Naive thymus-derived CD4-positive, alpha-beta T cell (primary cell): ENCODE results near the gene CD44. TPM values are rescaled to one million over a fixed set of nuclear protein-coding genes. Genes with fewer than 3 reads are reported as not detected.
A peak's percentile ranks its signal among the peaks of the same experiment; 100 is the strongest.

Experiments
- ATAC-seq: fragments of 150-1000 bp; cut with Tn5 transposase; 2 replicates; pipeline ENCODE4 v1.10.0; 2021; ENCODE audit warnings: mild to moderate bottlenecking, moderate library complexity
- CTCF ChIA-PET: fragments of 350-600 bp; sonication (Branson Sonifier 250); formaldehyde crosslinking; loops from one replicate; lab custom pipeline; 2021; ENCODE audit warnings: antibody characterized with exemption; lab: Charles Lee
- POLR2A ChIA-PET: fragments of 350-600 bp; sonication (Branson Sonifier 250); formaldehyde crosslinking; loops from one replicate; lab custom pipeline; 2021; ENCODE audit warnings: antibody characterized with exemption, inconsistent platforms; lab: Charles Lee
- DNase-seq, 9 donors: peaks; one replicate each; pipeline versions ENCODE4 v3.0.0 to v3.0.0-alpha.2; 2020 to 2022; ENCODE audit warnings: mixed read lengths in 1 of 9
- H3K27ac ChIP-seq: one replicate; pipeline ENCODE4 v1.7.0; 2013; ENCODE audit warnings: mild to moderate bottlenecking, low read depth, low read length, moderate library complexity
- H3K27me3 ChIP-seq, 2 donors: one replicate each; pipeline ENCODE4 v1.7.0; 2013; ENCODE audit warnings: low read length in 2 of 2, mild to moderate bottlenecking in 2 of 2, moderate library complexity in 2 of 2; ENCODE audit not compliant: control insufficient read depth in 2 of 2, insufficient read depth in 2 of 2
- H3K36me3 ChIP-seq, 3 experiments: 1 replicate in 2 of 3; 2 replicates in 1 of 3; pipeline ENCODE4 v1.7.0; 2013; ENCODE audit warnings: low read length in 3 of 3, mild to moderate bottlenecking in 3 of 3, moderate library complexity in 1 of 3; ENCODE audit not compliant: insufficient read depth in 3 of 3, control insufficient read depth in 2 of 3
- H3K4me1 ChIP-seq, 2 donors: one replicate each; pipeline ENCODE4 v1.7.0; 2013; ENCODE audit warnings: low read length in 2 of 2, mild to moderate bottlenecking in 2 of 2, moderate library complexity in 1 of 2; ENCODE audit not compliant: control insufficient read depth in 2 of 2, insufficient read depth in 2 of 2
- H3K4me3 ChIP-seq: 2 replicates; pipeline ENCODE4 v1.7.0; 2013; ENCODE audit warnings: mild to moderate bottlenecking, low read length
- H3K9me3 ChIP-seq, 3 experiments: 1 replicate in 2 of 3; 2 replicates in 1 of 3; pipeline ENCODE4 v1.7.0; 2013; ENCODE audit warnings: low read length in 3 of 3; ENCODE audit not compliant: control insufficient read depth in 2 of 3
- H3K27ac Mint-ChIP-seq, 9 donors: one replicate each; pipeline ENCODE4 v1.8.0; 2020 to 2022; ENCODE audit warnings: mixed read lengths in 9 of 9, mild to moderate bottlenecking in 8 of 9, moderate library complexity in 5 of 9, inconsistent platforms in 2 of 9
- H3K27me3 Mint-ChIP-seq, 5 donors: one replicate each; pipeline ENCODE4 v1.8.0; 2021 to 2022; ENCODE audit warnings: mixed read lengths in 5 of 5, mild to moderate bottlenecking in 1 of 5
- H3K36me3 Mint-ChIP-seq, 5 donors: one replicate each; pipeline ENCODE4 v1.8.0; 2020 to 2022; ENCODE audit warnings: mixed read lengths in 5 of 5, mild to moderate bottlenecking in 3 of 5, inconsistent platforms in 1 of 5
- H3K4me1 Mint-ChIP-seq, 7 donors: one replicate each; pipeline ENCODE4 v1.8.0; 2020 to 2022; ENCODE audit warnings: mixed read lengths in 7 of 7, mild to moderate bottlenecking in 3 of 7, inconsistent platforms in 1 of 7
- H3K4me3 Mint-ChIP-seq, 10 donors: one replicate each; pipeline ENCODE4 v1.8.0; 2020 to 2022; ENCODE audit warnings: mild to moderate bottlenecking in 10 of 10, mixed read lengths in 10 of 10, moderate library complexity in 6 of 10, inconsistent platforms in 2 of 10
- H3K9me3 Mint-ChIP-seq, 11 donors: one replicate each; pipeline ENCODE4 v1.8.0; 2020 to 2022; ENCODE audit warnings: mixed read lengths in 11 of 11, mild to moderate bottlenecking in 4 of 11, inconsistent platforms in 1 of 11, moderate library complexity in 1 of 11
- intact Hi-C, 2 donors: fragments of 100-400 bp; cut with micrococcal nuclease; formaldehyde crosslinking; loops; one replicate each; pipeline ENCODE4 v1.15.1; 2023
- polyA plus RNA-seq, 2 donors: library from polyadenylated mRNA; unstranded; fragments of 300-500 nt; fragmentation: Illumina TruSeq; gene quantifications; one replicate each; pipeline ENCODE4 v1.2.3, GENCODE V29; 2021
- total RNA-seq, 6 experiments: library from RNA in 5 of 6; stranded (reverse) in 5 of 6; gene quantifications; 1 replicate in 5 of 6; 2 replicates in 1 of 6; pipeline ENCODE4 v1.2.3 and lab custom pipeline; 2021 to 2026

The CD44 gene
- total and polyA plus RNA-seq, 7 experiments from 2014 or later: 332 to 1,223 (median 755) TPM

- Histone ChIP-seq H3K27me3 (no peaks in the 10 kb centered on the region), H3K36me3 (peaks cover 45 to 69% (median 51%) of the 10 kb centered on the region in 3 experiments), H3K9me3 (no peaks in the 10 kb centered on the region), H3K27ac (peak overlapping the region; percentile 0), H3K4me1 (peaks cover 12 to 51% of the 10 kb centered on the region in 2 donors), H3K4me3 (no peak overlapping the region)
- H3K4me1 Mint-ChIP-seq: peaks cover 37 to 100% (median 97%) of the 10 kb centered on the region in 7 donors
- ChIA-PET POLR2A (interaction anchor here (1.1 to 2.7 kb wide), 3 partner anchors 9 to 19 kb away, joined by 5 to 14 read pairs (median 9); no protein-coding TSS in a partner anchor), CTCF (interaction anchor here (0.7 kb wide), 1 partner anchor 1320 kb away, joined by 5 read pairs; no protein-coding TSS in a partner anchor)
- DNase-seq (no peak), ATAC-seq (no peak)
- peak overlapping the region in 8 of 9 donors; percentile 55 to 89 (median 75) for H3K27ac Mint-ChIP-seq
- intact Hi-C loops: no loop called here
- peaks cover 0 to 2% (median 0%) of the 10 kb centered on the region in 11 donors for H3K9me3 Mint-ChIP-seq
- peaks cover 28 to 98% (median 92%) of the 10 kb centered on the region in 5 donors for H3K36me3 Mint-ChIP-seq
- peak overlapping the region in 5 of 10 donors; percentile 8 to 61 (median 24) for H3K4me3 Mint-ChIP-seq
- H3K27me3 Mint-ChIP-seq: no peaks in the 10 kb centered on the region
Observed at GRCh38 chr11:35192347-35192746, 53.4 kb downstream of the CD44 start.

- ChIA-PET POLR2A (interaction anchor here (0.8 to 2.6 kb wide), 6 partner anchors 12 to 148 kb away, joined by 3 to 9 read pairs (median 4); no protein-coding TSS in a partner anchor), CTCF (interaction anchor here (1.6 kb wide), 1 partner anchor 112 kb away, joined by 5 read pairs; no protein-coding TSS in a partner anchor)
- peaks cover 12 to 46% of the 10 kb centered on the region in 2 donors for H3K4me1 ChIP-seq
- H3K4me3 ChIP-seq: no peak overlapping the region
- ATAC-seq (no peak), DNase-seq (no peak)
- H3K4me1 Mint-ChIP-seq: peaks cover 45 to 100% (median 99%) of the 10 kb centered on the region in 7 donors
- peaks cover 37 to 66% (median 49%) of the 10 kb centered on the region in 3 experiments for H3K36me3 ChIP-seq
- peaks cover 36 to 99% (median 92%) of the 10 kb centered on the region in 5 donors for H3K36me3 Mint-ChIP-seq
- H3K9me3 Mint-ChIP-seq: peaks cover 0 to 2% (median 0%) of the 10 kb centered on the region in 11 donors
- H3K4me3 Mint-ChIP-seq: peak overlapping the region in 5 of 10 donors; percentile 16 to 61 (median 60)
- H3K27ac ChIP-seq: no peak overlapping the region
- H3K27me3 ChIP-seq: no peaks in the 10 kb centered on the region
- no peaks in the 10 kb centered on the region for H3K27me3 Mint-ChIP-seq
- H3K27ac Mint-ChIP-seq: peak overlapping the region in 8 of 9 donors; percentile 46 to 89 (median 75)
- intact Hi-C loops: no loop called here
- H3K9me3 ChIP-seq: no peaks in the 10 kb centered on the region
Observed at GRCh38 chr11:35193767-35194166, 54.8 kb downstream of the CD44 start.

GRCh38 chr11:35197292-35197691 is 58.3 kb downstream of the CD44 start:
- ChIA-PET CTCF (no interaction called here), POLR2A (interaction anchor here (0.6 to 0.7 kb wide), 2 partner anchors 17 to 58 kb away, joined by 3 to 4 read pairs; no protein-coding TSS in a partner anchor)
- Mint-ChIP-seq H3K36me3 (peaks cover 41 to 99% (median 94%) of the 10 kb centered on the region in 5 donors), H3K27ac (peak overlapping the region in 7 of 9 donors; percentile 42 to 84 (median 68)), H3K27me3 (no peaks in the 10 kb centered on the region), H3K4me1 (peaks cover 34 to 99% (median 96%) of the 10 kb centered on the region in 7 donors), H3K9me3 (peaks cover 0 to 5% (median 0%) of the 10 kb centered on the region in 11 donors), H3K4me3 (peak overlapping the region in 1 of 10 donors; percentile 32)
- DNase-seq (no peak), ATAC-seq (no peak)
- no peak overlapping the region for H3K27ac ChIP-seq
- peaks cover 12 to 45% of the 10 kb centered on the region in 2 donors for H3K4me1 ChIP-seq
- no peaks in the 10 kb centered on the region for H3K27me3 ChIP-seq
- H3K4me3 ChIP-seq: no peak overlapping the region
- no peaks in the 10 kb centered on the region for H3K9me3 ChIP-seq
- intact Hi-C loops: loop anchor here in 1 of 2 donors (2.0 to 5.0 kb wide), 3 partner anchors 16 to 110 kb away; no protein-coding TSS in a partner anchor
- peaks cover 23 to 58% (median 43%) of the 10 kb centered on the region in 3 experiments for H3K36me3 ChIP-seq

- intact Hi-C loops: no loop called here
- no peaks in the 10 kb centered on the region for H3K9me3 ChIP-seq
- H3K27me3 Mint-ChIP-seq: no peaks in the 10 kb centered on the region
- H3K9me3 Mint-ChIP-seq: peaks cover 0 to 5% (median 0%) of the 10 kb centered on the region in 11 donors
- H3K36me3 Mint-ChIP-seq: peaks cover 54 to 98% (median 91%) of the 10 kb centered on the region in 5 donors
- peaks cover 11 to 95% (median 90%) of the 10 kb centered on the region in 7 donors for H3K4me1 Mint-ChIP-seq
- CTCF ChIA-PET: no interaction called here
- H3K27me3 ChIP-seq: no peaks in the 10 kb centered on the region
- H3K4me1 ChIP-seq: peaks cover 5 to 15% of the 10 kb centered on the region in 2 donors
- H3K27ac Mint-ChIP-seq: peak overlapping the region in 8 of 9 donors; percentile 45 to 76 (median 66)
- POLR2A ChIA-PET: interaction anchor here (0.6 to 0.7 kb wide), 2 partner anchors 218 to 254 kb away, joined by 3 read pairs; no protein-coding TSS in a partner anchor
- peak overlapping the region in 1 of 10 donors; percentile 27 for H3K4me3 Mint-ChIP-seq
- peaks cover 21 to 79% (median 47%) of the 10 kb centered on the region in 3 experiments for H3K36me3 ChIP-seq
- DNase-seq: no peak
- H3K27ac ChIP-seq: no peak overlapping the region
- no peak for ATAC-seq
- no peak overlapping the region for H3K4me3 ChIP-seq
Observed at GRCh38 chr11:35200811-35201341, 61.9 kb downstream of the CD44 start.

GRCh38 chr11:35204614-35205013 is 65.6 kb downstream of the CD44 start:
- Histone ChIP-seq H3K9me3 (peaks cover 0 to 5% (median 0%) of the 10 kb centered on the region in 3 experiments), H3K36me3 (peaks cover 26 to 86% (median 43%) of the 10 kb centered on the region in 3 experiments), H3K4me3 (no peak overlapping the region), H3K27ac (no peak overlapping the region), H3K4me1 (peaks cover 5 to 15% of the 10 kb centered on the region in 2 donors), H3K27me3 (no peaks in the 10 kb centered on the region)
- ChIA-PET CTCF (interaction anchor here (1.2 kb wide), 1 partner anchor 13 kb away, joined by 3 read pairs; no protein-coding TSS in a partner anchor), POLR2A (interaction anchor here (1.0 to 2.0 kb wide), 3 partner anchors 14 to 126 kb away, joined by 3 to 6 read pairs (median 4); no protein-coding TSS in a partner anchor)
- peaks cover 2 to 22% (median 5%) of the 10 kb centered on the region in 11 donors for H3K9me3 Mint-ChIP-seq
- H3K4me1 Mint-ChIP-seq: peaks cover 8 to 83% (median 78%) of the 10 kb centered on the region in 7 donors
- intact Hi-C loops: no loop called here
- peak overlapping the region in 8 of 9 donors; percentile 49 to 84 (median 80) for H3K27ac Mint-ChIP-seq
- H3K36me3 Mint-ChIP-seq: peaks cover 62 to 99% (median 93%) of the 10 kb centered on the region in 5 donors
- peak overlapping the region in 2 of 10 donors; percentile 12 to 29 for H3K4me3 Mint-ChIP-seq
- H3K27me3 Mint-ChIP-seq: no peaks in the 10 kb centered on the region
- ATAC-seq (no peak), DNase-seq (no peak)

- Mint-ChIP-seq H3K9me3 (peaks cover 3 to 37% (median 11%) of the 10 kb centered on the region in 11 donors), H3K27ac (peak overlapping the region in 7 of 9 donors; percentile 21 to 88 (median 69)), H3K36me3 (peaks cover 51 to 99% (median 93%) of the 10 kb centered on the region in 5 donors), H3K4me1 (peaks cover 6 to 78% (median 75%) of the 10 kb centered on the region in 7 donors), H3K27me3 (no peaks in the 10 kb centered on the region), H3K4me3 (peak overlapping the region in 1 of 10 donors; percentile 7)
- Histone ChIP-seq H3K4me3 (no peak overlapping the region), H3K27ac (no peak overlapping the region), H3K27me3 (no peaks in the 10 kb centered on the region), H3K4me1 (peaks cover 5 to 9% of the 10 kb centered on the region in 2 donors), H3K36me3 (peaks cover 32 to 85% (median 35%) of the 10 kb centered on the region in 3 experiments), H3K9me3 (peaks cover 0 to 6% (median 0%) of the 10 kb centered on the region in 3 experiments)
- CTCF ChIA-PET: no interaction called here
- DNase-seq: no peak
- ATAC-seq: no peak
- intact Hi-C loops: no loop called here
- POLR2A ChIA-PET: no interaction called here
Observed at GRCh38 chr11:35206616-35207015, 67.6 kb downstream of the CD44 start.
